OCI-LY3 (cell line): Measurements from ENCODE around the gene CCDC182.

ENCODE experiments used
- CTCF ChIP-seq: fragments of 200-600, 300-600 bp; sonication (generic); IDR thresholded peaks from 2 replicates; pipeline ENCODE4 v1.5.1; 2014; ENCODE audit warnings: antibody characterized with exemption, low read length, low read depth
- EZH2phosphoT487 ChIP-seq: fragments of 200-600 bp; shearing (Covaris generic); IDR thresholded peaks from 2 replicates; pipeline ENCODE4 v1.6.1; 2018; ENCODE audit warnings: antibody characterized with exemption, mixed run types, low read depth

GRCh38 chr17:57703273-57703672, 41.8 kb downstream of the CCDC182 start:
- TF ChIP-seq EZH2phosphoT487 (no peak), CTCF (no peak)
